ENCODE data around the gene CCDC38.

CCDC38 gene

DNA sequence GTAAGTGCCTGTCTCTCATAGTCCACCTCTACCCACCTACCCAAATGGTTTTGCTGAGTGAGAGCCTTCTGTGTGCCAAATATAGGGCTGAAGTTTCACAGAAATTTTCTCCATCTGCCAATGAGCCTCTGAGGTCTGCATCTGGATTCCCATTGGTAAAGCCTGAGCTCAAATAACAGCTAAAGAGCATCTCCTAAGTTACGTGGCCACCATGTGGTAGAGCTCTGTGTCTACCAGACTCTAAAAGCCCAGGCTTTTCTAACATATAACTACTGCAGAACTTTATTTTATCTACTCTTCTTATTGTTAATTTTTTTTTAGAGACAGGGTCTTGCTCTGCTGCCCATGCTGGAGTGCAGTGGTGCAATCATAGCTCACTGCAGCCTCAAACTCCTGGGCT is 16.7 kb upstream of the CCDC38 start:
- DNase-seq = peak; percentile 60

DNA sequence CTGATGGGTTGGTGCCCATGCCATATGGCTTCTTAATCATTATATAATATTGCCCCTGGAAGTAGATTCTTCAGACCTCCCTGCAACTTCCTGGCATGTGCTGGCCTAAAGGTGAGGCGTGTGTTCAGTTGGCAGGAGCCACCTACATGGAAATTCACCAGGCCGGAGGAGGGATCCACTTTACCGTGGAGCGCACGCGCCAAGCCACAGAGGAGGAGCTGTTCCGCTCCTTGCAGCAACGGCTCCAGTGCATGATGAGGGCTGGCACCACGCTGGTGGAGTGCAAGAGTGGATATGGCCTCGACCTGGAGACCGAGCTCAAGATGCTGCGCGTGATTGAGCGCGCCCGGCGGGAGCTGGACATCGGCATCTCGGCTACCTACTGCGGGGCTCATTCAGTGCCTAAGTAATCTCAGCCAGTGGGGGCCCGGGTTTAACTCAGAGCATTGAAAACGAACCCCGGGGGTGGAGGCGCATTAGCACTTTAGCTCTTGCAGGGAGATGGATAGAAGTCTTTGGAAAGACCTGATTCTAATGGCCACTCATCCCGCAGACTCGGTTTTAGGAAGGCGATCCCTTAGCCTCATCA is 14.2 kb upstream of the CCDC38 start:
- no peak for DNase-seq

- DNase-seq = no peak
These were observed 13.2 kb upstream of the CCDC38 start for GRCh38 chr12:95955549-95956159.

GRCh38 chr12:95953000-95953399 is 10.6 kb upstream of the CCDC38 start:
- no peak for DNase-seq

GRCh38 chr12:95951515-95951914 is 9.1 kb upstream of the CCDC38 start:
- DNase-seq = peak; percentile 3

- no peak for DNase-seq
These were observed 7.2 kb upstream of the CCDC38 start for GRCh38 chr12:95949477-95950206.

GRCh38 chr12:95944108-95944704 is 1.8 kb upstream of the CCDC38 start:
- DNase-seq = no peak

GRCh38 chr12:95943330-95943842 is 972 bp upstream of the CCDC38 start, which contains the start of gene AMDHD1:
AMDHD1 (plus strand) TSS chr12:95943331; CDS start chr12:95943399, 68 bp downstream.
- DNase-seq = peak; percentile 39

GRCh38 chr12:95942101-95942523 is 302 bp downstream of the CCDC38 start:
- DNase-seq = peak; percentile 12

DNA sequence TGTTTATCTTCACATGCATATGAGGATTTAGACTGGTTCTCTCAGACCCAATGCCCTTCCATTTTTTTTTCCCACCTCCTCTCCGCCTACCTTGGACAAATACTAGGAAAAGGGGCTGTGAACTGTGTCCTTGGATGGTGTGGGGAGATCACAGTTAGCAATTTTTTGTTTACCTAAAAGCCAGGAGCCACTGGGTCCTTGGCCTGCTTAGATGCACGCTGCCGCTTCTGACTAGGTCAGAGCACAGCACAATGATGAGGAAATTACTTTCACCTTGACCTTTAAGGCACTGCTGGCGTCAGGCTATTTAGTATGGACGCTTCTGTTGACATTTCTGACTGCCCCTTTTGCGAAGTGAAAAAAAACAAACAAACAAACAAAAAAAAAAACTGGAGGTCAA is 1.9 kb downstream of the CCDC38 start:
- no peak for DNase-seq

DNA sequence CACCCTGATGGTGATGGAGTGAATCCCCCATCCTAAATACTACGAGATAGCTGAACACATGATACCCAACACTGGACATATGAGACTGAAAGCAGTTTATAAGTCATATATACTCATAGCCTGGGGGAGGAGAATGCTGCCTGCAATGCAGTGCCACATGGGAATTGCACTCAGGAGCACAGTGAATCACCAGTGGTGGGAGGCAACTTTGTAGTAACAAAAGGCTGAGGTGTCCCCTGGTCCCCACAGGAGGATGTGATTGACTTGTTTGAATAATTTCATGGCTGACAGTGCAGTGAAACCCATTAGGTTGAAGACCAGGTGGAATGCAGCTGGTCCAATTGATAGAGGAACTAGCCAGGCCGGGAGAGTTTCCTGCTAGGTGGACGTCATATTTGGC is 20.2 kb downstream of the CCDC38 start:
- no peak for DNase-seq

- DNase-seq = no peak
These were observed 23.3 kb downstream of the CCDC38 start for GRCh38 chr12:95919110-95919509.

GRCh38 chr12:95918194-95918993 is 24.0 kb downstream of the CCDC38 start:
- peak; percentile 58 for DNase-seq

DNA sequence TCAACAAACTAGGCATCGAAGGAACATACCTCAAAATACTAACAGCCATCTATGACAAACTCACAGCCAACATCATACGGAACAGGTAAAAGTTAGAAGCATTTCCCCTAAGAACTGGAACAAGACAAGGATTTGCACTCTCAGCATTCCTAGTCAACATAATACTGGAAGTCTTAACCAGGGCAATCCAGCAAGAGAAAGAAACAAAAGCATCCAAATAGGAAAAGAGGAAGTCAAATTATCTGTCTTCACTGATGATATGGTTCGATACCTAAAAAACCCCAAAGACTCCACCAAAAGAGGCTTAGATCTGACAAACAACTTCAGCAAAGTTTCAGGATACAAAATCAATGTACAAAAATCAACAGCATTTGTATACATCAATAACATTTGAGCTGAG is 32.5 kb downstream of the CCDC38 start:
- DNase-seq = no peak

DNA sequence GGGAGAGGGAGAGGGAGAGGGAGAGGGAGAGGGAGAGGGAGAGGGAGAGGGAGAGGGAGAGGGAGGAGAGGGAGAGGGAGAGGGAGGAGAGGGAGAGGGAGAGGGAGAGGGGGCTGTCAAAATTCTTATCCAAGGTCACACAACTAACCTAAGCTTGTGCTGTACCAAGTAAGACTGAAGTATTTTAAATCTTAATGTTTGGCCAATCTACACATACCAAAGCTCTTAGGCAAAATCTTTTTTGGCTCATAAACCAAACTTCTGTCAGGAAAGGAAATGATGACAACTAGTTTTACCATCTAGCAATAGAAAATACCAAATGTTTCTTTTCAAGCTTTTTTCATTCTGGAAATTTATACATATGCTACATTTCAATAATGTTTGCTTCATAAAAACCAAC is 33.8 kb downstream of the CCDC38 start:
- no peak for DNase-seq

GRCh38 chr12:95898081-95898480 is 44.3 kb downstream of the CCDC38 start:
- no peak for DNase-seq

- no peak for DNase-seq
These were observed 45.6 kb downstream of the CCDC38 start for GRCh38 chr12:95896846-95897245.

GRCh38 chr12:95890958-95891357 is 51.5 kb downstream of the CCDC38 start:
- DNase-seq = no peak

DNA sequence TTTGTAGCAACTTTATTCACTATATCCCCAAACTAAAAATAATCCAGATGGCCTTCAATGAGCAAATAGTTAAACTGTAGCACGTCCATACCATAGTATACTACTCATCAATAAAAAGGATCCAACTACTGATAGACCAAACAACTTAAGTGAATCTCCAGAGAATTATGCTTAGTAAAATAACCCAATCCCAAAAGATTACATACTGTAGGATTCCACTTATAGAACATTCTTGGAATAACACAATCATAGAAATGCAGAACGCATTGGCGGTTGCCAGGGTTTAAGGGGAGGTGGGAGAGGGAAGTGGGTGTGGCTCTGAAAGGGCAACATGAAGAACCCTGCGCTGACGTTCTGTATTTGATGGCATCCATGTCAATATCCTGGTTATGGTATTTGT is 55.1 kb downstream of the CCDC38 start:
- DNase-seq = no peak

- DNase-seq = no peak
These were observed 57.4 kb downstream of the CCDC38 start for GRCh38 chr12:95884998-95885397.

- no peak for DNase-seq
These were observed 59.5 kb downstream of the CCDC38 start for GRCh38 chr12:95882873-95883272.

GRCh38 chr12:95882080-95882479 is 60.3 kb downstream of the CCDC38 start:
- no peak for DNase-seq

Measured in NCI-H2171 treated with DMSO at 0.1 percent for 48 hours (cell line).